Stimulated activated CD4-positive, alpha-beta T cell treated with anti-CD3 and anti-CD28 coated beads, Interleukin-15, amount 100 ng/mL, for 1 hour (primary cell): Measurements from ENCODE around the gene M1AP.

Experiments
- DNase-seq, 2 donors: peaks; one replicate each; pipeline ENCODE4 v3.0.0-alpha.2; 2020; ENCODE audit warnings: low read depth in 1 of 2, low spot score in 1 of 2

Gene M1AP, protein sequence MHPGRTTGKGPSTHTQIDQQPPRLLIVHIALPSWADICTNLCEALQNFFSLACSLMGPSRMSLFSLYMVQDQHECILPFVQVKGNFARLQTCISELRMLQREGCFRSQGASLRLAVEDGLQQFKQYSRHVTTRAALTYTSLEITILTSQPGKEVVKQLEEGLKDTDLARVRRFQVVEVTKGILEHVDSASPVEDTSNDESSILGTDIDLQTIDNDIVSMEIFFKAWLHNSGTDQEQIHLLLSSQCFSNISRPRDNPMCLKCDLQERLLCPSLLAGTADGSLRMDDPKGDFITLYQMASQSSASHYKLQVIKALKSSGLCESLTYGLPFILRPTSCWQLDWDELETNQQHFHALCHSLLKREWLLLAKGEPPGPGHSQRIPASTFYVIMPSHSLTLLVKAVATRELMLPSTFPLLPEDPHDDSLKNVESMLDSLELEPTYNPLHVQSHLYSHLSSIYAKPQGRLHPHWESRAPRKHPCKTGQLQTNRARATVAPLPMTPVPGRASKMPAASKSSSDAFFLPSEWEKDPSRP

DNA sequence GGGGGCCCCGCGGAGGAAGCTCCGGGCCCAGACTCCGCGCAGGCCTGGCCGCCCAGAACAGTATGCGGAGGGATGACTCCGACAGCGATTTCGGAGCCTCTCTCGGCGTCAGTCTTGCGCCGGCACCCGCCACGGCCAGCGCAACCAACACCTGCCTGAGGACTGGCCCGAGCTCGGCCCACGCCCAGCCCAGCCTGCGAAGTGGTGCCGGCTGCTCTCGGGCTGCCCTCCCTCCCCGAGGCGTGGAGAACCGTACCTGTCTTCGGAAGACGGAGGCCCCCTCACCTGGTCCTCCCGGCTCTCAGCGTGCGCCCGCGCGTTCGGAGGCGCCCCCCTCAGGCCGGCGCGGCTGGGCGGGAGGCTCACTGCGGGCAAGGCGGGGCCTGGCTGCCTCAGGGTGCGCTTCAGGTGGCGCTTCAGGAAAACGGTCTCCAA lies at the start of gene M1AP:
M1AP (minus strand) TSS at position 322 of the 435 bp plus-strand sequence. CDS start 8,055 bp downstream, outside the sequence.
- no peak for DNase-seq

DNA sequence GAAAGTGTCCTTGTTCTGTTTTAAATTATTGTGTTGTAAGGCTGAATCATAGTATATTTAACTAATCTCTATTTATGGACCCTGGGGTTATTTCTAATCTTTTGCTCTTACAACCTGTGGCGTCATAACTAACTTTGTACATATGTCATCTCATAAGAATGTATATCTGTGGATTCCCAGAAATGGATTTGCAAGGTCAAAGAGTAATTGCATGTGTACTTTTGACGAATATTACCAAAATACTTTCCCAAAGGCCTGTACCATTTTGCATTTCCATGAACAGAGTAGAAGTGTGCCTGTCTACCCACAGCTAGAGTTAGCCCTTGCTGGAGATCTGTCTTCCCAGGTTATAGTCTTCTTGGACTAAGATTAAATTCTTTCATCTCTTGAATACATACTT lies 48.7 kb upstream of the M1AP start:
- DNase-seq: no peak

DNA sequence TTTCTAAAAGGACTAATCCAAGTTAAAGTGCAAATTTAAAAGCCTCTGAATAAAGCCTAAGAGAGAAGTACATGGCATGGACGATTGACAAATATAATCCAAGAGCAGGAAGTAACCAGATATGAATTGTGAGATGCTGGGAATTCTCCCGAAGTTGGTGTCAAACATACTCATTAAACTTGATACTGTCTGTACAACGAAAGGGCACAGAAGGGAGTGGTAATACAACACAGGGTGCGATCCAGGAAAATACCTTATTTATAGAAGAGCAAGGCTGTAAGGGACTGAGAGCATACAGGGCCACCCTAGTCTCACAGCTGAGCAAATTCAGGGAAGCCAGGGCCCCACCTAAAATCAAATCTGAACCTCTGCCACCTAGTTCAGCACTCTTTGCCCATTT lies 47.5 kb upstream of the M1AP start:
- no peak for DNase-seq

DNA sequence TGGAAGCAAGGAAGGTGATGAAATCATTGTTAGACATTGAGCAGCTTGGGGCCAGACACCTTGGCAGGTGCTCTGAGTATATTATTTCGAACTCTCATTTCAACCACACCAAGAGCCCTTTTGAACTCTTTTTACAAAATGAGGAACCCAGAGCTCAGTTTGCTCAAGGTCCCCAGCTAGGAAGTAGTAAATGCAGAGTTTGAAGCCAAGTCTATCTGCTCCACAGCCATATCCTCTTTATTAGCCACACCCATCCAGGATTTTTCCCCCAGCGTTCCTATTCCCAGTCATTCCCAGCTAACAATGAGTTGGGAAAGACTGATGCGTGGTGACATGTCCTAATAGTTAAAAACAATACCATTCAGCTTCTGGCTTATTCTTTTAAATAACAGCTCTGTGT lies 46.2 kb upstream of the M1AP start:
- DNase-seq: no peak

DNA sequence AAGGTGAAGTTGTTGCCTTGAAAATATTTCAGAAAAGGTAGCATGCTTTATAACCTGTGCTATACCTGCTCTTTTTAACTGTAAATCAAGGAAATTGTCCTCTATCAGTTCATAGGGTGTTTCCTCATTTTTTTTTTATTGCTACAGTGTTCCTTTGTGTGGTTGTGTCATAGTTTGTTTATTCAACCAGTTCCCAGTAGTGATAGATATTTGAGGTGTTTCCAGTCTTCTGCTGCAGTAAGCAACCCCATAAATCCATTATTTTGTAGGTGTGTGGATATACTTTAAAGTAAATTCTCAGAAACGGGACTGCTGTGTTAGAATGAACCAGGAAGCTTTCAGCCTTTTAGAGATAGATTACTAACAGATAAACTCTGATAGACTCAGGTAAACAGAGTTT lies 45.5 kb upstream of the M1AP start:
- no peak for DNase-seq

DNA sequence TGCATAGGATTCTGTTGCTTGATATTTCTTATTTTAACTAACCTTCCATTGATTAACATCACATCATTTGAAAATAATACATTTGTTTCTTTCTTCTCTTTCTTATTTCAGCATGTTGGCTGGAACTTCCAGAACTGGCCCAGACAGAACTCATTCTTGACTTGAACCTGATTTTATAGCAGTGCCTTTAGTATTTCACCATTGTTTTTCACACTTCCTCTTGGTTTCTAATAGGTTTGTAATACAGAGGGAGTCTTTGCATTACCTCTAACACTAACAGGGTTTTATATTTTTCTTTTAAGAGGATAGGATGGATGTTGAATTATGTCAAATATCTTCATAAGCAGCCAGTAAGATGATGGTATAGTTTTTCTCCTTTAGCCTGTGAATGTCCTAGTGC lies 45.1 kb upstream of the M1AP start:
- no peak for DNase-seq

DNA sequence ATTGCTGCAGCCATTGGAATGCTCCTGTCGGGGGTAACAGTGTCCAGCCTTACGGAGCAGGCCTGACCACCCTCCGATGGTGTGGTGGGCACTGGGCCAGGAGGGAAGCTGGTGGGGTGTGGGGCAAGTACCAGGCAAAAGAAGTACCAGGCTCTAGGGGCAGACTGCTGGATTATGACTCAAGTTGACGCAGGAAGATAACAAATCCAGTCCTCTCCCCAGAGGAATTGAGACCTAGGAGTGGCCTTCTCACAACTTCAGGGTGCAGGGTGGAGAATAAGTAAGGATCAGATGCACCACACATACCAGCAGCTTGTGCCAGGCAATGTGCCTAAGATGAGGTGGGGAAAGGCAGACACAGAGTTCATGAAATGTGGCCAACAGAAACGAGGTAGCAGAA lies 43.8 kb upstream of the M1AP start:
- DNase-seq: no peak

DNA sequence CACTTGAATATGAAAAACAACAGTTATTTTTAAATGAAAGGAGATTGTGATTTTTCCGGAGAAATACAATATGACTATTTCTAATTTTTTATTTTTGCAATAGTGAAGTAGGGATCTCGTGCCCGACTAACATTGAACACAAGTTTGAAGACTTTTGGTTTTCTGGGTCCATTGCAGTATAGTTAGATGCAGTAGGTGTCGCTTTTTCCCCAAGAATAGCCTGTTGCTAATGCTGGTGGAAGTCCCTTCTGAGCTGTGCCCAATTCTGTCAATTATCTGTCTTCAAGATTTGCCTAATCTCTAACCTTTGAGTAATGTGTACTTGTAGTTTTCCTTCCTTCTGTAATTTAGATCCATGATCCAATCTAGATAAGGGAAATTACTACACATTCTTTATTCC lies 42.4 kb upstream of the M1AP start:
- DNase-seq: no peak

DNA sequence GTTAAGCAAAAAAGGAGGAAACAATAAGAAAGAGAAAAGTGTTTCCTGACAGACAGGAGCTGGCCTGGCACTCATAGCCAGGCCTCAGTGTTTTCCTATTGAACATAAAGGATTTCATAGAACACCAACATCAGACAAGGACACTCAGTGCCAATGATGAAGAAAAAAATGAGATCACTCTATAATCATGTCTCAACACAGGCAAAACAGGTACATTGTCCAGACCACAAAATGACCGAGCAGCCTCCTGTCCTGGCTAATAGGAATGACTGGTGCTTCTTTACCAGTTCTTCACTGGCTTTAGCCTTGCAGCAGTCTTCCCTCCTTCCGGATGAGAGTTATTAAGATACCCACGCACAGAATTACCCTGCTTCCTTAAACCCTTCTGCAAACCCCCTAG lies 41.5 kb upstream of the M1AP start:
- no peak for DNase-seq

DNA sequence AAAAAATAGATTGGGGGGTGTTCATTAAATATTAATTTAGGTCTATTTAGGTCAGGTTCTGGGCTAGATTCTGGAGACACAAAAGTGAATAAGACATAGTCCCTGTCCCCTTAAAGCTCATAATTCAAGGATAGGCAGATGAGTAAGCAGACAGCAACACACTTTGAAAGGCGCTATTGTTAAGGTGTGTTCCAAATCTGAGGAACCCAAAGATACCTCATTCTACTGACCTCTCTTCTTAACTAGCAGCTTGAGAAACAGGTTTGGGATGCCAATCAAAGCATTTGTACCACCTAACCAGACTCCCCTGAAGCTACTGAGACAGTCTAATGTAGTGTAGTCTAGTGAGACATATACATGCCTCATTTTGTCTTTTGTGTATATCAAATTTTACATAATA lies 40.8 kb upstream of the M1AP start:
- DNase-seq: no peak

DNA sequence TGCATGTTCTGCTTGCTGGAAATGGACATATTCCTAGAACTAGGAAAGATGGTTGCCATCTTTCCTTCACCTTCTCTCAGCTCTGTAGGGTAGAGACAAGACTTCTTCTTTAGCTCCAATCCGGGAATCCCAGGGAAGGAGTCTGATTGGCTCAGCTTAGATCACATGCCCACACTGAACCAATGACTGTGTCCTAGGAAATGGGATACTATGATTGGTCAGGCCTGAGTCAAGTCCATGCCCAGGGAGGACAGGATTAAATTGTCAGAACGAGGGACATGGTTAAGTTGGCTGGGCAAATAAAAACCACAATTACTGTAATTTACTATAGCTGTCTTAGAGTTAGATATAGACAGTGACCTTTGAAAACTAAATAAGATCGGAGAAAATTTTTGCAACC lies 37.3 kb upstream of the M1AP start:
- DNase-seq: no peak

DNA sequence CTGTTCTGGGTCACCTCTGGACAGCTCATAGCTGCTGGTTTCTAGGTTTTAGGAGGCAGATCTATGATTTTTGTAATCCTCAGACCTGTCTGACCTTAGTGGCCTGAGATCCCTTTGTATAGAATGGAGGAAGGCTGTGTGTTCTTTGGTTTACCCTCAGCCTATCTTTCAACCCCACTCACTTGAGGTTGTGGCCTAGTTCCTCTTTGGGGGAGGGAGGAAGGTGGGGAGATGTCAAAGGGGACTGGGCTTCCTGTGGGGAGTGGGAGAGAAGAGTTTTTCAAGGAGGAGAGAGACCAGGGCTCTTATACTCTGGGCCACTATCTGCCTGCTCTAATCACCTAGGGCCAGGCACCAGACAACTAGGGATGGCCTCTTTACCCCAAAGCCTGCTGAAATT lies 34.4 kb upstream of the M1AP start:
- no peak for DNase-seq

DNA sequence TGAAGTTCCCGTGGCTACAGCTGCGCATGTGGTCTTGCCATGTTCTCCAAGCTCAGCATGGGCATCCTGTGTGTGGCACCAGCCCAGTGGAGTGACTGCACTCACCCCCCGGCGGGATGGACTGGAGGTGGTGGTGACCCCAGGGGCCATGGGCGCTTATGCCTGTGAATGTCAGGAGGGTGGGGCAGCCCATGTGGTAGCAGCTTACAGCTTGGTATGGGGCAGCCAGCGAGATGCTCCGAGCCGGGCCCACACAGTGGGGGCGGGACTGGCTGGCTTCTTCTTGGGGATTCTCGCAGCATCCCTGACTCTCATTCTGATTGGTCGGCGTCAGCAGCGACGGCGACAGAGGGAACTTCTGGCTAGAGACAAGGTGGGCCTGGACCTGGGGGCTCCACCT lies 31.5 kb upstream of the M1AP start:
- no peak for DNase-seq

DNA sequence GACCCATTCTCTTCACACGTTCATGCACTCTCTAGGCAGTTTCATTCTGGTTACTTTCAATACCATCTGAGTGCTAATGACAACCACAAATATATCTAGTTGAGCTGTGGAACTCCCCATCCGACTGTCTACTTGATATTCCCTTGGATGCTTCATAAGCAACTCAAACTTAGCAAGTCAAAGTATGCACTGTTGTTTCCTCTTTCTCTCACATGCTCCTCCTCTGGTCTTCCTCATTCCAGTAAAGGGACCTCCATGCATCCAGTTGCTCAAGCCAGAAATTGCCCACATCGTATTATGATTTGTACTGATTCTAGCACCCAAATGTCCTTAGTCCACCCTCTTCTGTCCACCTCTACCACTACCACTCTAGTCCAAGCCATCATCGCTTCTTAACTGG lies 28.2 kb upstream of the M1AP start:
- DNase-seq: no peak

DNA sequence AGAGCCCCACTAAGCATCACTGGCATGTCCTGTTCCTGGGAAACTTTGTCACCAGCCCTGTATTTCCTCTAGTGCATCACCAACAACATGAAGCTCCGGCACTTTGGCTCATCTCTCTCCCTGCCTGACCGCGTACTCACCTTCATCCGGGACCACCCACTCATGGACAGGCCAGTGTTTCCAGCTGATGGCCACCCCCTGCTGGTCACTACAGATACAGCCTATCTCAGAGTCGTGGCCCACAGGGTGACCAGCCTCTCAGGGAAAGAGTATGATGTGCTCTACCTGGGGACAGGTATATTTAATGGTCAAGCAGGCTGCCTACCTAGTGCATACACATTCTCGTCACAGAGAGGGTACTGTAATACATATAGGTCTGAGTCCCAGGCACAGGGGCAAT lies 27.0 kb upstream of the M1AP start:
- DNase-seq: no peak

DNA sequence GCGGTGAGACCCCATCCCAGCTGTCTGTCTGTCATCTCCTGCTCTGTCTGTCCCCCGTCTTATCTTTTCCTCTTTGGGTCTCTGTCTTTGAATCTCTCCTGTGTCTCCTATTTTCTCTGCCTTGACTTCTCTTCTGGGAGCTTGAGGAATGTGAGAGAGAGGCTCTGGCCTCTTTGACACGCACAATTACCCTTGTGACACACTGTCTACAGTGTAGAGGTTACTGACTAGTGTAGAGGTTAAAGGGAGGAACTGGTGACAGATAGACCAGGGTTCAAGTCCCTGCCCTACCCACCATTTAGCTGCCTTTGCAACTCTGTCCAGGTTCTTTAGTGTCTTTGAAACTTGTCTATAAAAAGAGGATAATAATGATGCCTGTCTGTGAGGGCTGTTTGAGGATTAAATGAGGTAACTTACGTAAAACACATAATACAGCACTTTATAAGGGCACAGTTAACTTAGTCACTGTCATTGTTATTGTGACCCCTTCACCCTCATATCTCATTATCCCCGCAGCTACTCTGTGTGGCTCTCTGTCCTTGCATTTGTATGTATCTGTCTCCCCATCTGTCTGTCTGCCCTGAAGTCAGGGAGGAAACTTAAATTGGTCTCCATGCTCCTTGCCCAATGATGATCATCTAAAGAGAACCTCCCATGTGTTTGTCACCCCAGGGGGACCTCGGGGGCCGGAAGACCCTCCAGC lies 25.8 kb upstream of the M1AP start:
- DNase-seq: no peak

DNA sequence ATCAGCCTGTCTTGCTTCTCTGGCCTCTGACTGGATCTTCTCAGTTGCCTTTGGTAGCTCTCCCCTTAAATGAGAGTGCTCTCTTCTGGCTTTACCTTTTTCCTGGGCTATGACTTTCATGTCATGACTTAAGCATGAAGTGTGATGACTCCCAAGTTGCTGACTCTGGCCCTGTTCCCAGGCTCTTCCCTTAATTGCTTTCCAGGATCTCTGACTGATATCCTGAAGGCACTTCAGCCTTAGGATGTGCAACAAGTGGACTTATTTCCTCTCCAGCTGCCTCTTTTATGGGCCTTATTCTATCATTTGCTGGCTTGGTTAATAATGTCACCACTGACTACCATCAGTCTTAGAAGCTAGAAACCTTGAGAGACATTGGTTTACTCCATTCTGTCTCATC lies 23.3 kb upstream of the M1AP start:
- DNase-seq: no peak

DNA sequence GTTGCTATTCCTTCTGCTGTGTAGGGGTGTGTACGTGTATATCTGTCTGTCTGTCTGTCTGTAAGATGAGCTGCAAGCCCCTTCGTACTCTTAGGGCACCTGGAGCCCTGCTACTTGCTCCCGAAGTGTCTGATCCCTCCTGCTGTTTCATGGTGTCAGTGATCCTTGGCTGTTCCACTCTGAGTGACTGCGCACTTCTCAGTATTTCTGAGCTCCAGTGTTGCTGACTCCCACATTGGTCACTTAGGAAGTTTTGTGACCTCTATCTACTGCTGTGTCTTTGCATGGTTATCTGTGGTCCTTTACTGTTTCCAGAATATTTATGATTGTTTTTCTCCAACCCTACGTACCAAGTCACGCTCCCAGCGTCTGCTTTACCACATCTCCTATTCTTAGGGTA lies 22.1 kb upstream of the M1AP start:
- DNase-seq: no peak

DNA sequence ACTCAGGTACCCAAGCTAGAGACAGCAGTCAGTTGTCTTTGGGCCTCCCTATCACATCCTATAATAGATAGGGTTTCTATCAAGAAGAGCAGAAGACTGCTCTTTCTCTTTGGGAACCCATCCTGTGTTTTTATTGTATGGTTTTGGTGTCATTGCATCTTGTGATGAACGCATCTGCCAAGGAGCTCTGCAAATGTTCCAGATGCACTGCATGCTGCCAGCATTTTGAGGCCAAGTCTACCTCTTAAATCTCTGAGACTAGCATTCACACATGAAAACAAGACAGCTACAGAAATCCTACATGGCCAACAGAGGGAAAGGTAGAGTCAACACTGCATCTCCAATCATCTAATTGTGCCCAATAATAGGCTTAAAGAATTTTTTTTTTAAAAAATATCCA lies 20.0 kb upstream of the M1AP start:
- DNase-seq: no peak

DNA sequence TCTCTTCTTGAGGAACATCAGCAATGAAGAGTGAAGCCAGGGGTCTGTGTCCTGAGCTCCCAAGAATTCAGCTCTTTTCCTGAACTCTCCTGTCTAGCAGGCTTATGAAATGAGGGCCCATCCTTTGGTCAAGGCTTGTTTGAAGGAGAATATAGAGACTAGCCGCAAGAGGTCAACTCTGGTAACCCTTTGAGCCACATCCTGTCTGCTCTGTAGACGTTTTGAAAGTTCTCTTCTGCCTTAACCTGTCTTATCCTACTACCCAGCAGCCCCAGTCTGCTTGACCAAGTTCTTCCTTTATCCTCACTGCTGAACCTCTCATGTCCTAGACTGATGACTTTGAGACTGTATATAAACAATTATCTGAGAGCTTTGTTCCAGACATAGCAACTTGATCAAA lies 11.3 kb upstream of the M1AP start:
- no peak for DNase-seq

DNA sequence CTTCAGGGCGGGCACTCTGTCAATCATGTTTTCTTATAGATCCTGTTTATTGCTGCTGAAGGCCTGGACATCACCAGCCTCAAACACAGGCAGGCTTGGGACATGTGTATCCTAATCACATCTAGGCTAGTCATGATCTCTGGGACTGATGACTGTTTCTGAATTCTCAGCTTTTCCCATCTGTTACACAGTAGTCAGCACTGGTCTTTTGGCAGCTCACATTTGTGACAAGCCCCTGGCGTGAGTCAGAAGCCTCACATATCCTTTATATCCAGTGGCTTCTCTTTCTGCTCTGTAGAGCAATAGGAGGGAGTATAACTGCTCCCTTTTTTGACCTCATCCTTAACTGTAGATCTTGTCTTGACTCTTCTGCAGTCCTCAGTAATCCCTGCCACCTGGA lies 10.4 kb upstream of the M1AP start:
- no peak for DNase-seq

DNA sequence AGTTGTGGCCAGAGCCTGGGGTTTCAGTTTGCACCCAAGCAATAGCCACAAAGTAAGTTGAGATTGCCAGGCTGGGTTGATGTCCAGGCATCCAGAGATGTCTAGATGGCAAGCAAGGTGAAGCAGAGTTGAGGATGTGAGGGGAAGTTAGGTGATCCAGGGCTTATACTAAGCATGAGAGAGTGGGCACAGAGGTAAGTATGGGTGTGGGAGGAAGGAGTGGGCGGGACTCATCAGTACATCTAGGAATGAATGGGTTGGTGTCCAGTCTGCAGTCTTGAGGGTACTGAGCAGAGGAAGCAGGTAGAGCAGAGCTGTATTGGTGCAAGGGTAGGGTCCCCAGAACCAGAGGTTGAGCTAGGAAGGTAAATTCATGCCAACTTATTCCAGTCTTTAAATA lies 7.4 kb upstream of the M1AP start:
- no peak for DNase-seq
